HCT116 (cell line): ENCODE measurements around the gene THBS3. TPM values are rescaled to one million over a fixed set of nuclear protein-coding genes. Genes with fewer than 3 reads are reported as not detected.

Experiments used
- ELF1 ChIP-seq: IDR thresholded peaks from 2 replicates; pipeline ENCODE4 v1.6.1; 2012; ENCODE audit warnings: low read depth, borderline replicate concordance
- FOSL1 ChIP-seq: IDR thresholded peaks from 2 replicates; pipeline ENCODE4 v1.6.1; 2012; ENCODE audit warnings: low read depth
- JUND ChIP-seq: IDR thresholded peaks from 2 replicates; pipeline ENCODE4 v1.6.1; 2012
- POLR2A ChIP-seq: IDR thresholded peaks from 2 replicates; pipeline ENCODE4 v1.7.0; 2011; ENCODE audit warnings: borderline replicate concordance; ENCODE audit not compliant: insufficient read depth, insufficient read length; ENCODE audit errors: extremely low read depth
- POLR2AphosphoS5 ChIP-seq: IDR thresholded peaks from 2 replicates; pipeline ENCODE4 v1.6.1; 2011; ENCODE audit warnings: mild to moderate bottlenecking, low read depth, low read length, moderate library complexity
- RAD21 ChIP-seq: IDR thresholded peaks from 2 replicates; pipeline ENCODE4 v1.6.1; 2012; ENCODE audit warnings: low read depth, mild to moderate bottlenecking
- TCF7L2 ChIP-seq: IDR thresholded peaks from 2 replicates; pipeline ENCODE4 v1.7.0; 2011; ENCODE audit warnings: borderline replicate concordance, inconsistent platforms; ENCODE audit not compliant: insufficient read depth, insufficient read length; ENCODE audit errors: extremely low read depth
- ZNF274 ChIP-seq: fragments of 200-500 bp; sonication (Bioruptor generic); IDR thresholded peaks from 2 replicates; pipeline ENCODE4 v1.6.1; 2014; ENCODE audit warnings: mild to moderate bottlenecking, low read depth, low read length, inconsistent platforms
- total RNA-seq: library from RNA; stranded (reverse); gene quantifications from one replicate; pipeline ENCODE4 v1.2.1, GENCODE V29; 2021; ENCODE audit not compliant: unreplicated experiment
- TF ChIP-seq, protein P1 (sequence below): IDR thresholded peaks from 2 replicates; pipeline ENCODE4 v1.6.1; 2011; ENCODE audit warnings: mild to moderate bottlenecking, low read length, moderate library complexity; ENCODE audit not compliant: insufficient replicate concordance; ENCODE audit errors: extremely low read depth
- TF ChIP-seq, protein P2 (sequence below): IDR thresholded peaks from 2 replicates; pipeline ENCODE4 v1.6.1; 2012; ENCODE audit warnings: low read depth
- TF ChIP-seq, protein P3 (sequence below): IDR thresholded peaks from 2 replicates; pipeline ENCODE4 v1.6.1; 2012

THBS3 gene
- total RNA-seq, 1 experiment from 2014 or later, result 15.9 TPM

DNA sequence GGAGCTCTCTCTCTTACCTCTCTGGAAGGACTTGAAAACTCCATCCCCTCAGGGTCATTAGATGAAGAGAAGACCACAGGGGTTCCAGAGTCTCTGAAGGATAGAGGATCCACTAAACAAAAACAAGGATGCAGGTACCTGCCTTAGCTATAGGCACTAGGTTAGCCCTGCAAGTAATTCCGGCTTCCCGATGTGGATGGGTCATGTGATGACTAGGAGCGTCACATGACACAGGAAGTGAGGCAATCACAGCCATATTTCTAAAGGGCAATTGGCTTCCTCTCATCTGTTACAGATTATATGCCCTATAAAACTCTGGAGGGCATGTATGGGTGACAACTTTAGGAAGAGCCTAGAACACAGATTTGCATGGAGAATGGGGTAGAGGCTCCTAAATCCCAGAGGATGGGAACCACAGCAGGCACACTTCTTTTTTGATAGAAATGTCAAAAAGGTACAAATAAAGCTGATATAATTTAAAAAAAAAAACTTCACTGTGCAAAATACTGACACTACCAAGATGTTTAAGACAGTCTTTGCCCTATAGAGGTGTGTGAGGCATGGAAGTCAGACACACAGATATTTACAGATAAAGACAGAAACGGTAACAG, 33.5 kb upstream of the THBS3 start (continued):
- TF ChIP-seq, protein P1, sequence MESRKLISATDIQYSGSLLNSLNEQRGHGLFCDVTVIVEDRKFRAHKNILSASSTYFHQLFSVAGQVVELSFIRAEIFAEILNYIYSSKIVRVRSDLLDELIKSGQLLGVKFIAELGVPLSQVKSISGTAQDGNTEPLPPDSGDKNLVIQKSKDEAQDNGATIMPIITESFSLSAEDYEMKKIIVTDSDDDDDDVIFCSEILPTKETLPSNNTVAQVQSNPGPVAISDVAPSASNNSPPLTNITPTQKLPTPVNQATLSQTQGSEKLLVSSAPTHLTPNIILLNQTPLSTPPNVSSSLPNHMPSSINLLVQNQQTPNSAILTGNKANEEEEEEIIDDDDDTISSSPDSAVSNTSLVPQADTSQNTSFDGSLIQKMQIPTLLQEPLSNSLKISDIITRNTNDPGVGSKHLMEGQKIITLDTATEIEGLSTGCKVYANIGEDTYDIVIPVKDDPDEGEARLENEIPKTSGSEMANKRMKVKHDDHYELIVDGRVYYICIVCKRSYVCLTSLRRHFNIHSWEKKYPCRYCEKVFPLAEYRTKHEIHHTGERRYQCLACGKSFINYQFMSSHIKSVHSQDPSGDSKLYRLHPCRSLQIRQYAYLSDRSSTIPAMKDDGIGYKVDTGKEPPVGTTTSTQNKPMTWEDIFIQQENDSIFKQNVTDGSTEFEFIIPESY, result no peak
- TF ChIP-seq, protein P2, sequence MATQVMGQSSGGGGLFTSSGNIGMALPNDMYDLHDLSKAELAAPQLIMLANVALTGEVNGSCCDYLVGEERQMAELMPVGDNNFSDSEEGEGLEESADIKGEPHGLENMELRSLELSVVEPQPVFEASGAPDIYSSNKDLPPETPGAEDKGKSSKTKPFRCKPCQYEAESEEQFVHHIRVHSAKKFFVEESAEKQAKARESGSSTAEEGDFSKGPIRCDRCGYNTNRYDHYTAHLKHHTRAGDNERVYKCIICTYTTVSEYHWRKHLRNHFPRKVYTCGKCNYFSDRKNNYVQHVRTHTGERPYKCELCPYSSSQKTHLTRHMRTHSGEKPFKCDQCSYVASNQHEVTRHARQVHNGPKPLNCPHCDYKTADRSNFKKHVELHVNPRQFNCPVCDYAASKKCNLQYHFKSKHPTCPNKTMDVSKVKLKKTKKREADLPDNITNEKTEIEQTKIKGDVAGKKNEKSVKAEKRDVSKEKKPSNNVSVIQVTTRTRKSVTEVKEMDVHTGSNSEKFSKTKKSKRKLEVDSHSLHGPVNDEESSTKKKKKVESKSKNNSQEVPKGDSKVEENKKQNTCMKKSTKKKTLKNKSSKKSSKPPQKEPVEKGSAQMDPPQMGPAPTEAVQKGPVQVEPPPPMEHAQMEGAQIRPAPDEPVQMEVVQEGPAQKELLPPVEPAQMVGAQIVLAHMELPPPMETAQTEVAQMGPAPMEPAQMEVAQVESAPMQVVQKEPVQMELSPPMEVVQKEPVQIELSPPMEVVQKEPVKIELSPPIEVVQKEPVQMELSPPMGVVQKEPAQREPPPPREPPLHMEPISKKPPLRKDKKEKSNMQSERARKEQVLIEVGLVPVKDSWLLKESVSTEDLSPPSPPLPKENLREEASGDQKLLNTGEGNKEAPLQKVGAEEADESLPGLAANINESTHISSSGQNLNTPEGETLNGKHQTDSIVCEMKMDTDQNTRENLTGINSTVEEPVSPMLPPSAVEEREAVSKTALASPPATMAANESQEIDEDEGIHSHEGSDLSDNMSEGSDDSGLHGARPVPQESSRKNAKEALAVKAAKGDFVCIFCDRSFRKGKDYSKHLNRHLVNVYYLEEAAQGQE, result no peak
- no peak for TF ChIP-seq RAD21
- TF ChIP-seq ZNF274, result no peak
- TF ChIP-seq, protein P3, sequence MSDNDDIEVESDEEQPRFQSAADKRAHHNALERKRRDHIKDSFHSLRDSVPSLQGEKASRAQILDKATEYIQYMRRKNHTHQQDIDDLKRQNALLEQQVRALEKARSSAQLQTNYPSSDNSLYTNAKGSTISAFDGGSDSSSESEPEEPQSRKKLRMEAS, result peak; percentile 49; the same call in 1 of the 2 replicates
- peak; percentile 60 for TF ChIP-seq POLR2AphosphoS5
- TF ChIP-seq POLR2A, result peak; percentile 26
- no peak for TF ChIP-seq FOSL1
- no peak; the same call in 1 of the 2 replicates for TF ChIP-seq ELF1
- TF ChIP-seq TCF7L2, result no peak
- TF ChIP-seq JUND, result peak; percentile 31
